Measurements from ENCODE around the gene LRRK2.
"Not testable (repeated sequence)": the region's sequence is repeated elsewhere in the genome, so short reads cannot be mapped to it uniquely, and the experiment has no call there.

The LRRK2 gene

GRCh38 chr12:40324261-40324660 lies 99.5 kb downstream of the LRRK2 start:
- DNase-seq = no peak

- no peak for DNase-seq
Measured at GRCh38 chr12:40325349-40325960, 100.7 kb downstream of the LRRK2 start.

- DNase-seq = no peak
Measured at GRCh38 chr12:40327535-40327934, 102.7 kb downstream of the LRRK2 start.

- no peak for DNase-seq
Measured at GRCh38 chr12:40330180-40330579, 105.4 kb downstream of the LRRK2 start.

- no peak for DNase-seq
Measured at GRCh38 chr12:40331886-40332285, 107.1 kb downstream of the LRRK2 start.

GRCh38 chr12:40335991-40336390 lies 111.2 kb downstream of the LRRK2 start:
- no peak for DNase-seq

GRCh38 chr12:40336573-40337199 lies 111.9 kb downstream of the LRRK2 start:
- no peak for DNase-seq

GRCh38 chr12:40338071-40338470 lies 113.3 kb downstream of the LRRK2 start:
- no peak for DNase-seq

GRCh38 chr12:40338621-40339020 lies 113.8 kb downstream of the LRRK2 start:
- no peak for DNase-seq

- no peak for DNase-seq
Measured at GRCh38 chr12:40342010-40342409, 117.2 kb downstream of the LRRK2 start.

- no peak for DNase-seq
Measured at GRCh38 chr12:40343124-40343523, 118.3 kb downstream of the LRRK2 start.

GRCh38 chr12:40344312-40344711 lies 119.5 kb downstream of the LRRK2 start:
- no peak for DNase-seq

GRCh38 chr12:40351976-40352375 lies 127.2 kb downstream of the LRRK2 start:
- no peak for DNase-seq

- no peak for DNase-seq
Measured at GRCh38 chr12:40375076-40375475, 150.3 kb downstream of the LRRK2 start.

- DNase-seq = no peak
Measured at GRCh38 chr12:40376533-40377267, 151.9 kb downstream of the LRRK2 start.

GRCh38 chr12:40378691-40379090 lies 153.9 kb downstream of the LRRK2 start:
- DNase-seq = no peak

GRCh38 chr12:40382217-40382616 lies 157.4 kb downstream of the LRRK2 start:
- no peak for DNase-seq

GRCh38 chr12:40387279-40387678 lies 162.5 kb downstream of the LRRK2 start:
- DNase-seq = not testable (repeated sequence)

- DNase-seq = no peak
Measured at GRCh38 chr12:40390980-40391379, 166.2 kb downstream of the LRRK2 start.

GRCh38 chr12:40393026-40393425 lies 168.2 kb downstream of the LRRK2 start:
- DNase-seq = no peak

GRCh38 chr12:40399656-40400055 lies 174.9 kb downstream of the LRRK2 start:
- no peak for DNase-seq

- no peak for DNase-seq
Measured at GRCh38 chr12:40405419-40405818, 180.6 kb downstream of the LRRK2 start.
